Activated CD4-positive, CD25-positive, alpha-beta regulatory T cell treated with anti-CD3 and anti-CD28 coated beads, Interleukin-2, amount 50 U/mL, for 24 hours (primary cell): ENCODE results near the gene SLC25A11.

ENCODE experiments used
- ATAC-seq, 2 donors: fragments of 150-1000 bp; cut with Tn5 transposase; one replicate each; pipeline ENCODE4 v1.10.0; 2021; ENCODE audit warnings: mild to moderate bottlenecking in 1 of 2, moderate library complexity in 1 of 2

The SLC25A11 gene

DNA sequence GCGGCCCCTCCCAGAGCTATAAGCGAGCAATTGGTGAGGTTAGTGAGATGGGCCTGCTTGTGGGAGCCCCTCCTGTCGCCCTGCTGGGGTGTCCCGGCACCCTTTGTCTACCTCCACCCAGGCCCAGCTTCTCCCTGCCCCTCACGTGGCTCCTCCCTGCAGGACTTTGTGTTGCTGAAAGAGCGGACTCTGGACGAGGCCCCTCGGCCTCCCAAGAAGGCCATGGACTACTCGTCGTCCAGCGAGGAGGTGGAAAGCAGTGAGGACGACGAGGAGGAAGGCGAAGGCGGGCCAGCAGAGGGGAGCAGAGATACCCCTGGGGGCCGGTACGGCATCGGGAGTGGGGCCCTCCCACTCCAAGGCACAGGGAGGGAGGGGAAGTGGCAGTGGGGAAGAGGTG lies 46.6 kb downstream of the SLC25A11 start:
- ATAC-seq, result no peak

DNA sequence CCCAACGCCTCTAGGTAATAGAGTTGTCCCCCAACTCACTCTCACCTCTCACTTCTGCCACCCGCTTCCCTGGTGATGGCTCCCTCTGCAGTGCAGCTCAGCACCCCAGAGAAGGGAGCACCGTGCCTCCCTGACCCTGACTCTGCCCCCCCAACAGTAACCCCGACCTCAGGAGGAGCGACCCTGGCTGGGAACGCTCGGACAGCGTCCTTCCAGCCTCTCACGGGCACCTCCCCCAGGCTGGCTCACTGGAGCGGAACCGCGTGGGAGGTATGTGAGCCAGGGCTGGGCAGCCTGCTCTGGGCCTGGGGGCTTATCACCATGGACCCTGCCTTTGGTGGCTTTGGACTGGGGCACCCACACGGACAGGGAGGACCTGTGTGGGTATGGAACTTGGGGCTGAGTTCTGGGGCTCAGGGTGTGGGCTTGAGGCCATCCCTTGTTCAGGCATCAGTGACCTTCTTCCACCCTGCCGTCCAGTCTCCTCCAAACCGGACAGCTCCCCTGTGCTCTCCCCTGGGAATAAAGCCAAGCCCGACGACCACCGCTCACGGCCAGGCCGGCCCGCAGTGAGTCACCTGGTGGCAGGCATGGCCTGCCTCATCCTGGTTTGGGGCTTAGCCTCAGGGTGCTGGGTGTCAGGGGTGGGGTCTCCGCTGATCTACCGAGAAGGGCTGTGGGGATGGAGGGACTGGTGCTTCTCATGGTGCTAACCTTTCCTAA lies 47.2 kb downstream of the SLC25A11 start:
- ATAC-seq, result no peak

DNA sequence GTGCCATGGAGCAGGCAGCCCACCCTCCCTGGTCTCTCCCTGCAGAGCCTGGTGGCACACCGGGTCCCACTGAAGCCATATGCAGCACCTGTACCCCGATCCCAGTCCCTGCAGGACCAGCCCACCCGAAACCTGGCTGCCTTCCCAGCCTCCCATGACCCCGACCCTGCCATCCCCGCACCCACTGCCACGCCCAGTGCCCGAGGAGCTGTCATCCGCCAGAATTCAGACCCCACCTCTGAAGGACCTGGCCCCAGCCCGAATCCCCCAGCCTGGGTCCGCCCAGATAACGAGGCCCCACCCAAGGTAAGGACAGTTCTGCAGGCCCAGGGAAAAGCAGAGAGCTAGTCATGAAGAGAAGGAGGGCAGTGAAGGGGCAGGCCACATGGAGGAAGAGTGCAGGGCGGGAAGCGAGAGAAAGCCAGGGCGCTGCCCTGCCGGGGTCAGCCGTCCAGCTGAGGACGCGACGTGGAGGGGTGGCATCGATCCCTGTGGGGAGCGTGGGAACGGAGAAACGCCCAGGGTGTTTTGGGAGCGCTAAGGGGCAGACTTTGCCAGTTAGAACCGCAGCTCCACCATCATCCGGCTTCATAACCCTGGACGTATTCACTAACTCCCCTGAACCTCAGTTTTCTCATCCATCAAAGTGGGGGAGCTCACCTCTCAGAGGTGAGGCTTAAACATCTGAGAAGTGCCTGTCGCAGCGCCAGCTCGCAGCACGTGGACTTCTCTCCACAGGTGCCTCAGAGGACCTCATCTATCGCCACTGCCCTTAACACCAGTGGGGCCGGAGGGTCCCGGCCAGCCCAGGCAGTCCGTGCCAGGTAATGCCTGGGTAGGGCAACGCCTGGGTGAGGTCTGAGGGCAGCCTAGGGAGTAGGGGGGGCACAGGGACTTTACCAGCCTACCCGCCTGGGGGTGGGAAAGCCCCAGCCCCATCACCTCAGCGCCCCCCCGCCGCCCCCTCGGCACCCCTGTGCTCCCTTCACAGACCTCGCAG lies 48.1 kb downstream of the SLC25A11 start:
- no peak for ATAC-seq

DNA sequence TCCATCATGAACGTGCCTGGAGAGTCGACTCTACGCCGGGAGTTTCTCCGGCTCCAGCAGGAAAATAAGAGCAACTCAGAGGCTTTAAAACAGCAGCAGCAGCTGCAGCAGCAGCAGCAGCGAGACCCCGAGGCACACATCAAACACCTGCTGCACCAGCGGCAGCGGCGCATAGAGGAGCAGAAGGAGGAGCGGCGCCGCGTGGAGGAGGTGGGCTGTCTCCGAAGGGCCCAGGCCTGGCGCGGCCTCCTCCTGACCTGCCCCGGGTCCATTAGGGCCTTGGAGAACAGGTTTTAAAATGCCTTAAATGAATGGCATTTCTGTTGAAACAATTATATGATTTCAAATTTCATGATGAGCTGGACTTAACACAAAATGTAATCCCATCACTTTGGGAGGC lies 52.3 kb downstream of the SLC25A11 start:
- no peak for ATAC-seq
